SKM-1 treated with dmso at 0.1 percent for 144 hours (cell line): Measurements from ENCODE around the gene ACVRL1.

Source experiments
- DNase-seq: peaks from one replicate; lab custom pipeline; 2025; ENCODE audit not compliant: unreplicated experiment; lab: John Stamatoyannopoulos, UW

ACVRL1 gene

DNA sequence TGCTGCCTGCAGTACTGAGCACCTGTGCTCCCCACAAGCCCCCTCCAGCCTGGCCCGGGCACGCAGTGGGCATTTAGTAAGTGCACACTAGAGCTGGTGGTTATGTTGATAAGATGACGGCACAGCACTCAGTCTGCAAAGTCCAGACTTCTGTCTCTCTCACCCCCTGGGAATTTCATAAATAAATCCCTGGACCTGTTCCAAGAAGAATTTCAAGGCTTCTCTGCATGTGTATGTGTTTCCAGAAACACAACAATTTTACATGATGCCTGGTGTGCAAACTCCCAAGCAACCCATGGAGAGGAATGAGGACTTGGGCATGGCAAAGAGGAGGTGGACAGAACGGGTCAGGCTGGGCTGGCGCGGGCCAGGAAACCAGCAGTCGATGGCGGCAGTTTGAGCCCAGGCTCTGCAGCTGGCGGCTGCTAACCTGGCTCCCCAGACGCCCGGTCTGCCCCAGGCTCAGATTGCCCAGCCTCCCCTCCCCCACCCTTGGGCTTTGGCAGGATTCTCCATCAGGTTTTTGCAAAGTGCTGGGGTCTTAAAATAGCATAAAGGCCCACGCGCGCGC lies 33.8 kb downstream of the ACVRL1 start:
- DNase-seq, result no peak

- no peak for DNase-seq
Measured at GRCh38 chr12:51941604-51942003, 34.3 kb downstream of the ACVRL1 start.

DNA sequence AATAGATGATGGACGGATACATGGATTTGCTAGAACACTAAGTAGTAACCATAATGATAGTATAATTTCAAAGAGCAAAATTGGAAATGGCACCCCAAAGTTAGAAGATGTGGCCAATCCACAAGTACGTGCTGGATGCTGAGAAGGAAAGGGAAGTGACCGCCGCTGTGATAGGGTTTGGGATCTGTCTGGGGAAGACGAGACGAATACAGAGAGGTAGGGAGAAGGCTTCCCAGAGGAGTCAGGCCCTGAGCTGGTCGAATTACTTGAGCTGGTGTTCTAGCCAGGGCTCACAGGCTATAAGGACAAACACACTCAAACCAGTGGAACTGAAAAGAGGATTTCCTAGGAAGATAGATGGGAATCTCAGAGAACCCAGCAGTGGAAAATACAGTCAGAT lies 34.8 kb downstream of the ACVRL1 start:
- DNase-seq, result no peak

DNA sequence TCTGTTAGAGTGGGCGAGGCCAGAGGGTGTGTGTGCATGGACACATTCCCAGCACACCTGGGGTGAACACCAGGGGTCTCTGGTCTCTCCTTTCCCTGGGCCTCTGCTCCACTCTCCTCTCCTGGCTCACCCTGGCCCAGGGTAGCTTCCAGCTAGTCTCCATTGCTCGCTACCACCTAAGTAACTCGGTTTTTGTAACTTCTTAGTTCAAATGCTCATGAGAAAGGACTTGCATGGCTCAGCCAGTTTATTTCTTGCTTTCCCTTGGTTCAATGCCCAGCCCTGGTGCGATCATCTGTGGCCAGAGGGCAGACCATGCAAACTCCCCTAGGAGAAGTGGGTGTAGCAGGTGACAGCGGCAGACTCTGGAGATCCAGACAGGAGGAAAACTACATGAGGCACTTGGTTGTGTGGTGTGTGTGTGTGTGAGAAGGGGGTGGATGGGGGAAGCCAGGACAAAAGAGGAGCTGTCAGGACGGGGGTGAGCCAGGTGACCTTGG lies 35.2 kb downstream of the ACVRL1 start:
- no peak for DNase-seq

DNA sequence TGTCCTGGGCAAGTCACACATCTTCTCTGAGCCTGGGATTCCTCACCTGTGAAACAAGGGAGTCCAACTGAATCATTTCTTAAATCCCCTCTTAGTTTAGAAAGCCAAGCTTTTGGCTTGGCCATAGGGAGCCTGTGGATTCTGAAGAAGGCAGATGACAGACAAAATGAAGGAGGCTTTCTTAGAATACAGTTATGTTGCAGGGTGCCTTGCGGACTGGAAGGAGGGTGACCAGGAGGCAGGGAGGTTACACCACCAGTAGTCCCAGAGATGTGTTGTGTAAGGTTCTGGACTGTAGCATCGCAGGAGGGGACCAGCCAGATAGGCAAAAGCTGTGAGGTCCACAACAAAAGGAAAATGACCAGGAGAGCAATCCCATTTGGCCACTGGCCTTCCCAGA lies 36.0 kb downstream of the ACVRL1 start:
- no peak for DNase-seq

- DNase-seq, result no peak
Measured at GRCh38 chr12:51944608-51945233, 37.4 kb downstream of the ACVRL1 start.

DNA sequence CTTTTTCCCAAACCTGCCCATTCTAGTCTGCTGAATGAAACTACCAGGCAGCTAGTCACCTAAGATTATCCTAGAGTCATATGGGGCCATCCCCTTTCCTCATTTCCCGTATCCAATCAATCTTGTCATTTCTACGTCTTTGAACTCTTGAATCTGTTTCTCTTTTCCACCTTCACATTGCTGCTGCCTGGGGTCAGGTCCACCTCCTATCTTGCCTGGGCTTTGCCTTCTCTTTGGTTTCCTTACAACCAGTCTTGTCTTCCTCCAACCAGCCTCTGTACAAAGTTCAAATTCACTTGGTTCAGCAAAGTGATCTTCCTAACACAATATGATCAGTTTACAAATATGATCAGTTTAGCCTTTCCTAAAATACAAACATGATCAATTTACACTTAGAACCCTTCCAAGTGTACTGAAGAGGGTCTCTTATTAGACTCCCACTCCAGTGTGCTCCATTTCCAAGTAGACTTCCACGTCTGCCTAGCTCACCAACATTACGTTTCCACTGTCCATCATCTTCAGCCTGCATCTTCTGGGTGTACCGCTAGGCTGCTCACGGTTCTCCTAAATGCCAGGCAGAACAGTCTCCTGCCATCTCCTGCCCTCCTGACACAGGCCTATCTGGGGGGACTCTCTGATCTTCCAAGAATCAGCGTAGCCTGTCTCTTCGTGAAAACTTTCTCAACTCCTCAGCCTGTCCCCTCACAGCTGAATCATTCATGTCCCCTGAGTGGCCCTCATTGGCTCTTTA lies 40.1 kb downstream of the ACVRL1 start:
- no peak for DNase-seq

DNA sequence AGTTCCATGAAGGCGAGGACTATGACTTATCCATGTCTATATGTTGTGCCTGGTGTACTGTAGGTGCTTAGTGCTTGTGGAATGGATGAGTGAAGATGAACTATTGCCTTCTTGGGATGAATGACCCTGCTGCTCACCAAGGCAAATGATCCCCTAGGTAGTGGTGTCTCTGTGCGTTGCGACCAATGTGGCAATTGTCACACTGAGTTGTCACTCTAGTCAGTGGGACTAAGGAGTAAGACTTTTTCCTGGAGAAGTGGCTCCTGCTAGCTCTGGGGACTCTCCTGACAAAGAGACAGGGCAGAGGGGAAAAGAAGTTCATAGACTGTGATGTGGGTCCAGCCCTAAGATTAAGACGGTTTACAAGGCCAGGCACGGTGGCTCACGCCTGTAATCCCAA lies 40.8 kb downstream of the ACVRL1 start:
- DNase-seq, result no peak

- no peak for DNase-seq
Measured at GRCh38 chr12:51949342-51950030, 42.2 kb downstream of the ACVRL1 start.

- no peak for DNase-seq
Measured at GRCh38 chr12:51950682-51951198, 43.4 kb downstream of the ACVRL1 start.

DNA sequence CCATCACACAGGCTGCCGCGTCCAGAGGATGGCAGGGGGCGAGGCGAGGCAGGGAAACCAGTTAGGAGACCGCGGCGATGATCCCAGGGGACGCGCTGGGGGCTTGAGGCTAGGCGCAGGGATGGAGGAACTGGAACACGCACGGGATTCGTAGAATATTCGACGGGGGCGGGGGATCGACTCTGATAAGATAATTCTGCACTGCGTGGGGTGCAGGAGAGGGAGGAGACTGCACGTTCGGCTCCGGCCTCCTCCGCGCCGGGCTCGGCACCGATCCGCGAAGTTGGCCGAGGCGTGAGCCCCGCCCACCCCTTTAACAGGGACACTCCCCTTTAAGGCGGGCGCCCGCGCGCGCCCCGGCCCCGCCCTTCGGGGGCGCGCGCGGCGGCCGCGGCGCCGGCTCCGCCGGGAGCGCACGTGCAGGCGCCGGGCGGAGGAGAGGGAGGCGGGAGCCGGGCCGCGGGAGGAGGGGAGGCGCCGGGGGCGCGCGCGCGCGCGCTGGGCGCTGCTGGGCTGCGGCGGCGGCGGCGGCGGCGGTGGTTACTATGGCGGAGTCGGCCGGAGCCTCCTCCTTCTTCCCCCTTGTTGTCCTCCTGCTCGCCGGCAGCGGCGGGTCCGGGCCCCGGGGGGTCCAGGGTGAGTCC lies 44.0 kb downstream of the ACVRL1 start, which contains the start of gene ACVR1B:
TSS of gene ACVR1B (plus strand) at position 501 of the 644 bp plus-strand sequence. CDS start at position 546, 45 bp downstream.
- peak; percentile 48 for DNase-seq

DNA sequence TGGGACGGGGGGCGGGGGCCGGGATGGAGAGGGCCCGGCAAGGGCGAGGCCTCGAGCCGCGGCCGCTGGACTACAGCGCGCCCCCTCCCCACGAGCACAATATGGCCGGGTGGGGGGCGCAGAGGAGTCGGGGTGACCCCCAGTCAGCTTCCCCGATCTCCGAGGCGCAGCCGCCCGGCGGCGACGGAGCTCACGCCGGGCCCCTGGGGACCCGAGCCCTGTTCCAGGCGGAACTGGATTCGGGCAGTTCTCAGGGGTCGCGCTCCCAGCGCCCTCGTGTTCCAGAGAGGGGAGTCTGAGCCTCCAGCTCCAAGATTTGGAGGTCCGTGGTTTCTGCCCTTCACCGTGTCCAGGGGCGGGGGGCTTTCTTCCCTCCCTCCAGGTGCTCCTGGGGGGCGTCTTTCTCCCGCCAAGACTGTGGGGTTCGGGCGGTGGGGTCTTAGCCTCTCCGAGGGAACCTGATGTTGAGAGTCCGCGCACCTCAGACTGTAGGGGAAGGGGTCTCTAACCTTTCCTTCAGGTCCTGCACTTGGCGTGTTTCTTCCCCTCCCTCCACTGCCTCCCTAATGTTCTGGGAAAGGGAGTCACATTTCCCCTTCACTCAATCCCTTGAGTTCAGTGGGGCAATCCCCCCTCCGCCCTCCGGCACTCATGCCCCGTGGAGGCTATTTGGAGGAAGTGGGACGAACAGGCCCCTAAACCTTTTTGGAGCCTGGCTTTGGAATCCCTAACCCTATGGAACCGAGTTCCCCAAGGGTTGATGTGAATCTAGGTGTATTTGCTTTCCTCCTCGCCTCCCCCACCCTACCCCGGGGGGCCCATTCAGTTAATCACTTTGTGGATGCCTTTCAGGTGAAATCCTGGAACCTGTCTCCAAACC lies 44.8 kb downstream of the ACVRL1 start:
- no peak for DNase-seq

- no peak for DNase-seq
Measured at GRCh38 chr12:51953089-51953488, 45.8 kb downstream of the ACVRL1 start.

DNA sequence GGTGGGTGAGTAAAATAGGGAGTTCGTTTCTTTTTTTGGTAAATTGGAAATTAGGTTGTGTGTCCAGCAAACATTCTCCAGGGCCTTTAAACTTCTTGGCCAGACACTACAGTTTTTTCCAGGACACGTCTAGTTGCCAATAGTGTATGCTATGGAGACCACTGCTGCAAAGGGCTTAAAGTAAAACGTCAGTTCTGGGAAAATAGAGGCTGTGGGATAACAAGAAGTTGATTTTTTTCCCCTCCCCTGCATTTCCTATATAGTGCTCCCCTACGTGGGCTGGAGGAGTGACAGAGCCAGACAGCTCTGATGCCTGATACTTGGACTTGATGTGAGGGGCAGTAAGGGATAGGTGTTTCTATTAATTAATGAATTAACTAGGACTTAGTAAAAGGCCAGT lies 46.6 kb downstream of the ACVRL1 start:
- DNase-seq, result no peak

DNA sequence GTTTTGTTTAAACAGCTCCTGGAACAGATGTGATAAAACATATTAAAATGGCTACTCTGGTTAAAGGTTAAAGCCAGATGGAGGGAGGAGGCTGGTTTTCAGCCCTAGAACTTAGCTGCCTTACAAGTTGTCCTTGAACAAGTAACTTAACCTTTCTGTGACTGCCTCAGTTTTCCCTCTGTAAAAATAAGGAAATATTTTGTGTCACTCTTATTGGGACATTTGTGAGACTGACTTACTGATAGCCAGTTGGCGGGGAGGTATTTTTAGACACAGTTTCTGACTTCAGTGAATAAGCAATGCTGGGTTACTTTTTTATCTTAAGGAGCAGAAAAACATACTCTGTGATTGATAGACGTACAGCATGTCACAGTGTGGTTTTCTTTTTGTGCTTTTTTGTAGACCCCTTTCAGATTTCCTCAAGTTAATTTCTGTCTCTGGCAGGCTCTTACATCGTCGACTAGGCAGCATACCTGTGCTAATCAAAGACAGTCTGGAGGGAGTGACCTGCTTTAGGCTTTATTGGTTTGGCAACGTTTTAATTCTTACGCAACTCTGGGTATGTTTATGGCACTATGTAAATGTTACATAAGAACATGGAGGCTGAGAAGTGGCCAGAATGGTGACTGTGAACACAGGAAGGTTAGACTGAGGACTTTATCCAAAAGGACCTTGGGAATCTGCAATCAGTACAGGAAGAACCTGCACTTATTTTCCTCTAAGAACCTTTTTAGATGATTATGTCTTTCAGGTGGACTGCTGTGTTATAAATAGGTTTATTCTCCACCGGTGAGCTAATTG lies 47.5 kb downstream of the ACVRL1 start:
- no peak for DNase-seq

DNA sequence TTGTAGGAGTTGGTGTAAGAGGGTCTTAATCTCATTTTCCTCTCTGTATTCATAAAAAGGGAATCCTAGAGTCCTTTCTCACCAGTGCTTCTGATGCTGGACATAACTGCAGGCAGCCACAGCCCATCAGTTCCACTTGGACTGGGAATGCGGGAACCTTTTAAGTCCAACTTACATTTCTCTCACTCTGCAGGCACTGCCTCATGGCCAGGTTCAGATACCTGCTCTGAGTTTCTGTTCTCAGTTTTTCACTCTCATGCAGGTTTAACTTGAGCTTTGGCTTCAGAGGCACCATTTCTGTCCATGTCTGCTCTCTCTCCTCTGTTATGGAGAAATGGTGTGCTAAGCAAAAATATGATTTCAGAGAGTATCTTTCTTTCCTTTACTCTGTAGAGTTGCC lies 48.4 kb downstream of the ACVRL1 start:
- DNase-seq, result no peak

DNA sequence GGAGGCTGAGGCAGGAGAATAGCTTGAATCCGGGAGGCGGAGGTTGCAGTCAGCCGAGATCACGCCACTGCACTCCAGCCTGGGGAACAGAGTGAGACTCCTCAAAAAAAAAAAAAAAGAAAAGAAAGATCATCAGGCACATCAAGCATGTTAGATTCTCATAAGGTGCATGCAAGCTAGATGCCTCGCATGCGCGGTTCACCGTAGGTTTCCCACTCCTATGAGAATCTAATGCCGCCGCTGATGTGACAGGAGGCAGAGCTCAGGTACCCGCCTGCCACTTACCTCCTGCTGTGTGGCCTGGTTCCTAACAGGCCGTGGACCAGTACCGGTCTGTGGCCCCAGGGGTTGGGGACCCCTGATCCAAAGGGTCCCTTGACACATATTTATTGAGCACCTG lies 51.2 kb downstream of the ACVRL1 start:
- DNase-seq, result no peak

GRCh38 chr12:51959211-51959610 lies 51.9 kb downstream of the ACVRL1 start:
- DNase-seq, result no peak

DNA sequence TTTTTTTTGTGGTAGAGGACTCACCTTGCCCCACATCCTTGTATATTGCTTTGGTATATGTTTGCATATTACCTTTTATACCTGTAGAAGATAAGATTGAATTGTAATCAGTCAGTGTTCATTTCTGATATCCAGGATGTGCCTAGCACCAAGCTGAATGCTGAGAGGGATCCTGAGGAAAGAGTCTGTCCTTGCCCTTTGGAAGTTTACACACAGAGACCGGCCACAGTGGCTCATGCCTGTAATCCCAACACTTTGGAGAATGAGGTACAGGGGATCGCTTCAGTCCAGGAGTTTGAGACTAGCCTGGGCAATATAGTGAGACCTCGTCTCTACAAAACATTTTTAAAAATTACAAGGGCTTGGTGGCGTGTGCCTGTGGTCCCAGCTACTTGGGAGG lies 52.6 kb downstream of the ACVRL1 start:
- no peak for DNase-seq
